ENCODE measurements around the gene TSPAN11.

Gene TSPAN11

DNA sequence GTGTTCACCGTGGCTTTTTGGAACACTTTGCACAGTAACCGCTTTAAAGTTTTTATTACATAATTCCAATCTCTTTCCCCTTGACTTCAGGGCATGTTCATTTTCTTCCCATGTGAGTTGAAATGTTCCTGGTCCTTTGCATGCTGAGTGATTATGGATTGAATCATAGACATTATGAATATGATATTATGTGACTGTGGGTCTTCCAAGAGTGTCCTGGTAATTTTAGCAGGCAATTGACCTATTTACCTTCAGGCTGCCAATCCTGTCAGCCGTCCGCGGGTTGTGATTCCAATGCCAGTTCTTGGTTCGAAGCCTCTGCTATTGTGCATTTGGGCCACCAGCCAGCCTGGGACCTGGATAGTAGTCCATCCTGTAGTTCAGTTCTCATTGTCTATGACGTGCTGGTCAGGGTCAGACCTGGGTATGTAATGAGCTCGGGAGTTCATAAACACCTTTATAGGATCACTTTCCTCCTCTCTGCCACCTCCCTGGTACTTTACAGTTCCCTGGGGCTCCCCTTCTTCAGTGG is 114.6 kb downstream of the TSPAN11 start:
- H3K4me3 ChIP-seq (replicated peaks in 1 of 2; ENCODE audit: low read depth in 2 of 2, low read length in 2 of 2): no peak overlapping the region
- TF ChIP-seq, protein P1, sequence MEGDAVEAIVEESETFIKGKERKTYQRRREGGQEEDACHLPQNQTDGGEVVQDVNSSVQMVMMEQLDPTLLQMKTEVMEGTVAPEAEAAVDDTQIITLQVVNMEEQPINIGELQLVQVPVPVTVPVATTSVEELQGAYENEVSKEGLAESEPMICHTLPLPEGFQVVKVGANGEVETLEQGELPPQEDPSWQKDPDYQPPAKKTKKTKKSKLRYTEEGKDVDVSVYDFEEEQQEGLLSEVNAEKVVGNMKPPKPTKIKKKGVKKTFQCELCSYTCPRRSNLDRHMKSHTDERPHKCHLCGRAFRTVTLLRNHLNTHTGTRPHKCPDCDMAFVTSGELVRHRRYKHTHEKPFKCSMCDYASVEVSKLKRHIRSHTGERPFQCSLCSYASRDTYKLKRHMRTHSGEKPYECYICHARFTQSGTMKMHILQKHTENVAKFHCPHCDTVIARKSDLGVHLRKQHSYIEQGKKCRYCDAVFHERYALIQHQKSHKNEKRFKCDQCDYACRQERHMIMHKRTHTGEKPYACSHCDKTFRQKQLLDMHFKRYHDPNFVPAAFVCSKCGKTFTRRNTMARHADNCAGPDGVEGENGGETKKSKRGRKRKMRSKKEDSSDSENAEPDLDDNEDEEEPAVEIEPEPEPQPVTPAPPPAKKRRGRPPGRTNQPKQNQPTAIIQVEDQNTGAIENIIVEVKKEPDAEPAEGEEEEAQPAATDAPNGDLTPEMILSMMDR (IDR thresholded peaks at IDR 0.05; ENCODE audit: low read depth, low read length): no peak
- DNase-seq (ENCODE audit: low read depth in 2 of 2): no peak

Data from cardiac fibroblast (primary cell).